ENCODE data around the gene CSRP3.

GRCh38 chr11:19187833-19188258 is 13.9 kb downstream of the CSRP3 start:
- TF ChIP-seq GATA2 (IDR thresholded peaks at IDR 0.05; ENCODE audit: low read depth, low read length) (no peak), GATA3 (IDR thresholded peaks at IDR 0.05; ENCODE audit: low read depth, low read length) (no peak)

Measured in SH-SY5Y (cell line).